ENCODE results near the gene CYB5B. TPM values are rescaled to one million over a fixed set of nuclear protein-coding genes. Genes with fewer than 3 reads are reported as not detected.

Gene CYB5B
- total RNA-seq, 2 experiments from 2014 or later, result 158 to 187 TPM

- ATAC-seq, result no peak
- Mint-ChIP-seq H3K36me3 (ENCODE audit: low read depth) (no peaks in the 10 kb centered on the region), H3K4me3 (no peak overlapping the region), H3K4me1 (peaks cover 14% of the 10 kb centered on the region), H3K27ac (no peak overlapping the region), H3K9me3 (ENCODE audit: low read depth) (no peaks in the 10 kb centered on the region), H3K27me3 (no peaks in the 10 kb centered on the region)
- ChIA-PET CTCF (interaction anchor here (0.7 to 1.5 kb wide), 5 partner anchors 9 to 54 kb away, joined by 3 to 8 read pairs (median 4); no protein-coding TSS in a partner anchor), POLR2A (no interaction called here)
- DNase-seq, result no peak
- intact Hi-C loops (cut with DNase I, micrococcal nuclease), result no loop called here
Observed at GRCh38 chr16:69408475-69408874, 15.9 kb upstream of the CYB5B start.

GRCh38 chr16:69410219-69410990 lies 14.0 kb upstream of the CYB5B start:
- ChIA-PET POLR2A (no interaction called here), CTCF (interaction anchor here (0.8 to 0.9 kb wide), 2 partner anchors 14 to 55 kb away, joined by 3 read pairs; no protein-coding TSS in a partner anchor)
- peaks cover 14% of the 10 kb centered on the region for H3K4me1 Mint-ChIP-seq
- peak overlapping the region; percentile 55 for H3K27ac Mint-ChIP-seq
- H3K9me3 Mint-ChIP-seq (ENCODE audit: low read depth), result no peaks in the 10 kb centered on the region
- no peak for ATAC-seq
- intact Hi-C loops (cut with DNase I, micrococcal nuclease), result no loop called here
- no peaks in the 10 kb centered on the region for H3K27me3 Mint-ChIP-seq
- H3K36me3 Mint-ChIP-seq (ENCODE audit: low read depth), result no peaks in the 10 kb centered on the region
- DNase-seq, result no peak
- no peak overlapping the region for H3K4me3 Mint-ChIP-seq

GRCh38 chr16:69411064-69411985 lies 13.1 kb upstream of the CYB5B start:
- POLR2A ChIA-PET, result interaction anchor here (0.5 kb wide), 1 partner anchor 178 kb away, joined by 3 read pairs; no protein-coding TSS in a partner anchor
- Mint-ChIP-seq H3K9me3 (ENCODE audit: low read depth) (no peaks in the 10 kb centered on the region), H3K36me3 (ENCODE audit: low read depth) (no peaks in the 10 kb centered on the region), H3K4me1 (peaks cover 14% of the 10 kb centered on the region), H3K27ac (no peak overlapping the region), H3K27me3 (no peaks in the 10 kb centered on the region), H3K4me3 (no peak overlapping the region)
- CTCF ChIA-PET, result interaction anchor here (0.6 to 2.4 kb wide), 4 partner anchors 13 to 660 kb away, joined by 3 to 5 read pairs (median 3); no protein-coding TSS in a partner anchor
- DNase-seq (no peak), ATAC-seq (peak; percentile 76)
- intact Hi-C loops (cut with DNase I, micrococcal nuclease), result no loop called here

- Mint-ChIP-seq H3K27ac (no peak overlapping the region), H3K9me3 (ENCODE audit: low read depth) (no peaks in the 10 kb centered on the region), H3K4me1 (peaks cover 14% of the 10 kb centered on the region), H3K4me3 (no peak overlapping the region), H3K36me3 (ENCODE audit: low read depth) (no peaks in the 10 kb centered on the region), H3K27me3 (no peaks in the 10 kb centered on the region)
- no peak for ATAC-seq
- ChIA-PET CTCF (interaction anchor here (0.6 to 2.4 kb wide), 5 partner anchors 9 to 661 kb away, joined by 3 to 7 read pairs (median 4); no protein-coding TSS in a partner anchor), POLR2A (no interaction called here)
- no peak for DNase-seq
- intact Hi-C loops (cut with DNase I, micrococcal nuclease), result no loop called here
Observed at GRCh38 chr16:69412287-69412686, 12.1 kb upstream of the CYB5B start.

GRCh38 chr16:69413045-69413664 lies 11.3 kb upstream of the CYB5B start:
- Mint-ChIP-seq H3K27ac (no peak overlapping the region), H3K36me3 (ENCODE audit: low read depth) (no peaks in the 10 kb centered on the region), H3K4me3 (no peak overlapping the region), H3K9me3 (ENCODE audit: low read depth) (no peaks in the 10 kb centered on the region), H3K27me3 (no peaks in the 10 kb centered on the region), H3K4me1 (peaks cover 14% of the 10 kb centered on the region)
- ChIA-PET CTCF (interaction anchor here (0.7 to 2.4 kb wide), 5 partner anchors 9 to 151 kb away, joined by 3 to 7 read pairs (median 5); no protein-coding TSS in a partner anchor), POLR2A (no interaction called here)
- ATAC-seq (no peak), DNase-seq (no peak)
- intact Hi-C loops (cut with DNase I, micrococcal nuclease), result no loop called here

- intact Hi-C loops (cut with DNase I, micrococcal nuclease), result no loop called here
- peaks cover 3% of the 10 kb centered on the region for H3K4me1 Mint-ChIP-seq
- no peak for ATAC-seq
- no peak overlapping the region for H3K27ac Mint-ChIP-seq
- H3K36me3 Mint-ChIP-seq (ENCODE audit: low read depth), result no peaks in the 10 kb centered on the region
- H3K4me3 Mint-ChIP-seq, result no peak overlapping the region
- H3K27me3 Mint-ChIP-seq, result no peaks in the 10 kb centered on the region
- ChIA-PET POLR2A (no interaction called here), CTCF (interaction anchor here (0.7 to 2.1 kb wide), 4 partner anchors 9 to 1788 kb away, joined by 3 to 6 read pairs (median 4); no protein-coding TSS in a partner anchor)
- no peak for DNase-seq
- no peaks in the 10 kb centered on the region for H3K9me3 Mint-ChIP-seq (ENCODE audit: low read depth)
Observed at GRCh38 chr16:69417520-69418199, 6.8 kb upstream of the CYB5B start.

- POLR2A ChIA-PET, result interaction anchor here (0.5 kb wide), 1 partner anchor 209 kb away, joined by 4 read pairs; no protein-coding TSS in a partner anchor
- intact Hi-C loops (cut with DNase I, micrococcal nuclease), result loop anchor here in 1 of 2 experiments (10.0 kb wide), 1 partner anchor 1105 kb away; the partner anchor contains the start of genes COG4 and SF3B3
- H3K36me3 Mint-ChIP-seq (ENCODE audit: low read depth), result peaks cover 4% of the 10 kb centered on the region
Observed at GRCh38 chr16:69419956-69420355, 4.5 kb upstream of the CYB5B start.

GRCh38 chr16:69423189-69423588 lies 1.2 kb upstream of the CYB5B start:
- H3K4me3 Mint-ChIP-seq, result peak overlapping the region; percentile 96
- H3K4me1 Mint-ChIP-seq, result peaks cover 28% of the 10 kb centered on the region
- CTCF ChIA-PET, result no interaction called here
- H3K27me3 Mint-ChIP-seq, result no peaks in the 10 kb centered on the region
- DNase-seq, result no peak
- H3K9me3 Mint-ChIP-seq (ENCODE audit: low read depth), result no peaks in the 10 kb centered on the region
- POLR2A ChIA-PET, result no interaction called here
- ATAC-seq, result no peak
- intact Hi-C loops (cut with DNase I, micrococcal nuclease), result loop anchor here in 1 of 2 experiments (10.0 kb wide), 1 partner anchor 1102 kb away; the partner anchor contains the start of genes COG4 and SF3B3
- peaks cover 21% of the 10 kb centered on the region for H3K36me3 Mint-ChIP-seq (ENCODE audit: low read depth)
- H3K27ac Mint-ChIP-seq, result no peak overlapping the region

More at GRCh38 chr16:69419956-69420355, 4.5 kb upstream of the CYB5B start:
- no peak overlapping the region for H3K4me3 Mint-ChIP-seq
- H3K4me1 Mint-ChIP-seq, result peaks cover 13% of the 10 kb centered on the region
- CTCF ChIA-PET, result interaction anchor here (0.9 to 2.4 kb wide), 2 partner anchors 23 to 305 kb away, joined by 4 to 8 read pairs; no protein-coding TSS in a partner anchor
- H3K9me3 Mint-ChIP-seq (ENCODE audit: low read depth), result no peaks in the 10 kb centered on the region
- no peaks in the 10 kb centered on the region for H3K27me3 Mint-ChIP-seq
- ATAC-seq (no peak), DNase-seq (no peak)
- H3K27ac Mint-ChIP-seq, result no peak overlapping the region

- ChIA-PET POLR2A (interaction anchor here (0.5 to 0.8 kb wide), 5 partner anchors 42 to 447 kb away, joined by 3 to 6 read pairs (median 4); no protein-coding TSS in a partner anchor), CTCF (interaction anchor here (0.5 to 1.3 kb wide), 6 partner anchors 17 to 358 kb away, joined by 3 to 6 read pairs (median 3); no protein-coding TSS in a partner anchor)
- DNase-seq, result no peak
- no peak for ATAC-seq
- Mint-ChIP-seq H3K27ac (peak overlapping the region; percentile 93), H3K4me1 (peaks cover 42% of the 10 kb centered on the region), H3K27me3 (no peaks in the 10 kb centered on the region), H3K9me3 (ENCODE audit: low read depth) (peaks cover 9% of the 10 kb centered on the region), H3K4me3 (peak overlapping the region; percentile 96), H3K36me3 (ENCODE audit: low read depth) (peaks cover 38% of the 10 kb centered on the region)
- intact Hi-C loops (cut with DNase I, micrococcal nuclease), result loop anchor here (1.0 to 10.0 kb wide), 8 partner anchors 29 to 1100 kb away; partner anchors contain the start of genes TERF2 (in 2 of the 2), COG4 (in 1 of the 2), COG8 (in 1 of the 2) and NIP7 (in 1 of the 2)
Observed at GRCh38 chr16:69424935-69425784, 741 bp downstream of the CYB5B start.

Measured in activated CD4-positive, alpha-beta T cell treated with anti-CD3 and anti-CD28 coated beads for 36 hours (primary cell).